ENCODE results near the gene TNFRSF21. TPM values are rescaled to one million over a fixed set of nuclear protein-coding genes. Genes with fewer than 3 reads are reported as not detected.

The TNFRSF21 gene
- total RNA-seq, 1 donor from 2014 or later, result 1.8 TPM

- Histone ChIP-seq H3K4me3 (no peak overlapping the region), H3K27me3 (no peaks in the 10 kb centered on the region), H3K4me1 (no peaks in the 10 kb centered on the region), H3K27ac (no peak overlapping the region), H3K36me3 (no peaks in the 10 kb centered on the region), H3K9me3 (no peaks in the 10 kb centered on the region)
- TF ChIP-seq CTCF (IDR thresholded peaks at IDR 0.05), result no peak
- intact Hi-C loops (cut with DNase I), result no loop called here
- no peak for DNase-seq (ENCODE audit: low spot score in 2 of 2)
Measured at GRCh38 chr6:47261191-47261590, 48.5 kb downstream of the TNFRSF21 start.

GRCh38 chr6:47260021-47260420 is 49.7 kb downstream of the TNFRSF21 start:
- Histone ChIP-seq H3K9me3 (no peaks in the 10 kb centered on the region), H3K4me3 (no peak overlapping the region), H3K27me3 (no peaks in the 10 kb centered on the region), H3K36me3 (no peaks in the 10 kb centered on the region), H3K4me1 (no peaks in the 10 kb centered on the region), H3K27ac (no peak overlapping the region)
- intact Hi-C loops (cut with DNase I), result no loop called here
- no peak for DNase-seq (ENCODE audit: low spot score in 2 of 2)
- TF ChIP-seq CTCF (IDR thresholded peaks at IDR 0.05), result no peak

GRCh38 chr6:47258724-47259347 is 50.9 kb downstream of the TNFRSF21 start:
- Histone ChIP-seq H3K36me3 (no peaks in the 10 kb centered on the region), H3K27me3 (no peaks in the 10 kb centered on the region), H3K4me3 (no peak overlapping the region), H3K27ac (no peak overlapping the region), H3K4me1 (no peaks in the 10 kb centered on the region), H3K9me3 (no peaks in the 10 kb centered on the region)
- intact Hi-C loops (cut with DNase I), result no loop called here
- no peak for DNase-seq (ENCODE audit: low spot score in 2 of 2)
- no peak for TF ChIP-seq CTCF (IDR thresholded peaks at IDR 0.05)

- TF ChIP-seq CTCF (IDR thresholded peaks at IDR 0.05), result no peak
- intact Hi-C loops (cut with DNase I), result no loop called here
- H3K36me3 ChIP-seq, result no peaks in the 10 kb centered on the region
- H3K27ac ChIP-seq, result no peak overlapping the region
- no peaks in the 10 kb centered on the region for H3K9me3 ChIP-seq
- no peaks in the 10 kb centered on the region for H3K27me3 ChIP-seq
- no peak for DNase-seq (ENCODE audit: low spot score in 2 of 2)
- H3K4me3 ChIP-seq, result no peak overlapping the region
- H3K4me1 ChIP-seq, result no peaks in the 10 kb centered on the region
Measured at GRCh38 chr6:47256981-47257730, 52.5 kb downstream of the TNFRSF21 start.

- Histone ChIP-seq H3K4me1 (no peaks in the 10 kb centered on the region), H3K27me3 (no peaks in the 10 kb centered on the region), H3K36me3 (no peaks in the 10 kb centered on the region), H3K4me3 (no peak overlapping the region), H3K27ac (no peak overlapping the region), H3K9me3 (no peaks in the 10 kb centered on the region)
- no peak for DNase-seq (ENCODE audit: low spot score in 2 of 2)
- intact Hi-C loops (cut with DNase I), result no loop called here
- TF ChIP-seq CTCF (IDR thresholded peaks at IDR 0.05), result no peak
Measured at GRCh38 chr6:47256361-47256760, 53.3 kb downstream of the TNFRSF21 start.

All from ascending aorta (tissue), 2 donors.